HCEC 1CT (cell line): ENCODE results near the gene DVL2.

Experiments
- DNase-seq: peaks from one replicate; pipeline ENCODE4 v3.0.0-alpha.2; 2017

The DVL2 gene

DNA sequence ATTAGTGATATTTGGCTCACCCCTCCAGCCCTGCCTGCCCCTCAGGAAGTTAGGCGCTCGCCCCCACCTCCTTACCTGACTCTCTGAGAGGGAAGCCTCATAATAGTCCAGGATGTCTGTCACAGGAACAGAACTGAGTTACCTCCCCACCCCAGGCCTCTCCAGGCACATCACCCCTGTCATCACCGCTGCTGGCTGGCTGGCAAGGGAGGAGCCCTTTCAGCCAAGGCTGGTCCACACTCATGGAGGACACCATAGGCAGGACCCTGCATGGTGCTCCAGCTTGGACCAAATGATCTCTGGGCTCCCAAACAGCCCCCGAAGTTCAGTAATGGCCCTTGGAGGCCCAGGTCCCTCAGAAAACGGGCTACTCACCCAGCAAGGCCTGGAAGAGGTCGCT, 16.2 kb downstream of the DVL2 start:
- DNase-seq: no peak

GRCh38 chr17:7217113-7217987, 17.0 kb downstream of the DVL2 start:
- peak; percentile 37 for DNase-seq

DNA sequence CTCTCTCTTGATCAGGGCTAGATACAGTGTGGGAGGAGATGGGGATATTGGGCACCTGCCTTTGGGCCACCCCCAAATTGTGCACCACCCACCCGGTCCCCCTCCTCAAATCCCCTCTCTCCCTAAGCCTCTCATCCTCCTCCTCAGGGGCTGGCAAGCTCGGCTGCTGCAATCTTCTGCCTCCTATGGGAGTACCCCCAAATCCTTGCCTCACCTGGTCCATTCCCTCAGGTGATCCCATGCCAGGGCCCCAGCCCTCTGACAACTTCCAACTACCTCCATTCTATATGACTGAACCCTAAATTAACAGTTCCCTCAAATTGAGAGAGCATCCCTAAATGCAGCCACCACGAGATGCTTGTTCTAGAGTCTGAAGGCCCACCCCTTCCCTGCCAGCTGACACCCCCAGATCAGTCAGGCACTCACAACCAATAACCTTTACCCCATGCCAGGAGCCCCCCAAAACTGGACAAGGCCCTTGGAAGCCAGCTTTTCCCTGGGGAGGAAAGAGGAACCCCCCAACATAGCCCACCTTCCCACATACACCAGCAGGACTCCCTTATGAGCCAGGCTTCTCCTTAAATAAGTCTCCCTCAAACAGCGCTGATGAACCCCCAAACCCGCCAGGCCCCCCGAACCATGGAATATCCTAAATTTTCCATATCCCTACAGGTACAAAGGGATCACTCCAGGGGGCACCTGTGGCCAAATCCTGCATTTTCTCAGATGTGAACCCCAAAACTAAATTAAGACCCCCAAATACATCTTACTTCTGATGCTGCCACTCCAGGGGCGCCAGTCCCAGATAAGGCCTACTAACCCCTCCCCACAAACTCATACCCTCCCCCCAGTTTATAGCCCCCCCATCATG, 17.8 kb downstream of the DVL2 start:
- DNase-seq: no peak

GRCh38 chr17:7215652-7216180, 18.6 kb downstream of the DVL2 start:
- DNase-seq: no peak

GRCh38 chr17:7215136-7215638, 19.1 kb downstream of the DVL2 start:
- DNase-seq: no peak

- peak; percentile 90 for DNase-seq
These were observed 19.8 kb downstream of the DVL2 start for GRCh38 chr17:7214300-7215135.

DNA sequence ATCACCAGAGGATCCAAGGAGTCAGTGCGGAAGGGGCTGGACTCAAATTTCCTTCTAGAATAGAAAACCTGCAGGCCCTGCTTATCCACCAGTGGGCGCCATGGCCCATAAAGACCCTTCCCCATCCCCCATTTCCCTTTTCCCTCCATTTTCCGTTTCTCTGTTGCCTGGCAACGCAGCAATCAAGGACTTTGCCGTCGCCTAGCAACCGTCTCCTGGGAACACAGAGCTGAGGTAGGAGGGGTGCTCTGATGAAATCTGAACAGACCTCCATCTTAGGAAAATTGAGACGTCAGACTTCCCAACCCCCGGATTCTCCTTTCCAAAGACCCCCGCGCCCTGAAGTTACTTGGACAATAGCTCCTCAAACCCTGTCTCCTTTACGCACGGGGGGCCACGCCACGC, 20.4 kb downstream of the DVL2 start:
- DNase-seq: peak; percentile 62

DNA sequence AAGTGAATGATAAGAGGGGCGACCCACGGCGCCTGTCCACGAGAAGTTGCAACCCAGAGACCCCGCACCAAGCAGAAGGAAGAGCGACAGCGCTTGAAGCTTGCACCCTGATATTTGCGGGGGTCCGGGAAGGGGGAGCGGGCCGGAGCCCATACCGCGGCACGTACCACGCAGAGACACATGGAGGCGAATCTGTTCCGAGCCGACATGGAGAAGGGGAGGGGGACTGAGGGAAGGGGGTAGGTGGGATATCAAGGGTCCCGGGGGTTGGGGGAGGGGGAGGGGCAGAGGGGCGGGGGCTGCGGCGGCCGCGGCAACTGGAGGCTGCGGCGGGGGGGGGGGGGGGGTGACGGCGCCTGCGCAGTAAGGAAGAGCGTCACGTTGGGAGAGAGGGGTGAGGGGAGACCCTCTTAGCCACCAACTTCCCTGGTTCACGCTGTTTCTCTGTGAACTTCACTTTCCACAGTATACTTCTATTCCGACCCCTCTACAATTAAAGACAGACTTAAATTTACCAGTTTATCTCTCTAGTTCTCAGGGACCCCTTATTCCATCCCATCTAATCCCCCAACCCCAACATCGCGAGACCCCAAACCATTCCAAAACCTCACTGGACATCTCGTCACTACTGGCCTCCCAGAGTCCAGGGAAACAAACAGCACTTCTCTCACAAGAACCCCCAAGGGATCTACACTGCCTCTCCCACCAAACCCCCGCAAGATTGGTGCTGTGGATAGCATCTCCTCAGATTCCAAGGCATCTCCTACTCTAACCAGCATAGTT, 22.6 kb downstream of the DVL2 start:
- DNase-seq: no peak

DNA sequence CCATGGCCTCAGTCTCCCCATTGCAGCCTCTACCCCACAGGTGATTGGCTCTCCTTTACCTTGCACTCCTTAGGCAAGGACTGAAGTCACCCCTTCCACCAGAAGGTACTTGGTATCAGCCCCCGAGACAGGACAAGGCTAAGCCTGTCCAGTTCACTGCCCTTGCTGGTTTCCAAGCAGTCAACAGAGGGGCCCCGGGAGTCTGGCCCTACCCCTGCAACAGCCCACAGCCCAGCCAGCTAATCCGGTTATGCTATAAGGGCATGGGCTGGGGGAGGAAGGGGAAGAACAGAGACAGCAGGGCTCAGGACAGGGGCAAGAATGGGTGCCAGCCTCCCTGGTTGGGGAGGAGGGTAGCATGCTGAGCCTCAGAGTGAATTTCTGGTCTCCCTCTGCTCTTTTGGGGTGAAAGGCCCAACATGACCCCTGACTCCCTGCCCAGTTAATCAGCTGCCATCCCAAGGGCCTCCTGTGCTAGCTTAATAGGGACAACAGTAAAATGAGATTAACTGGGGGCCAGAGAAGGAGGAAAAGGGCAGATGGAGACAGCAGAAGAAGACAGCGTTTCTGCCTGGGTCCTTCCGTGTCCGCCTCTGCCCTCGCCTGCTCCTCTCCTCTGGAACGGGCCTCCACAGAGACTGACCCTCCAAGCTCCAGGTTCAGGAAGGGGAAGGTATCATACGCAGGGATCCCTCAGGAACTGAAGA, 25.4 kb downstream of the DVL2 start:
- DNase-seq: no peak

GRCh38 chr17:7208027-7208571, 26.2 kb downstream of the DVL2 start:
- DNase-seq: no peak

DNA sequence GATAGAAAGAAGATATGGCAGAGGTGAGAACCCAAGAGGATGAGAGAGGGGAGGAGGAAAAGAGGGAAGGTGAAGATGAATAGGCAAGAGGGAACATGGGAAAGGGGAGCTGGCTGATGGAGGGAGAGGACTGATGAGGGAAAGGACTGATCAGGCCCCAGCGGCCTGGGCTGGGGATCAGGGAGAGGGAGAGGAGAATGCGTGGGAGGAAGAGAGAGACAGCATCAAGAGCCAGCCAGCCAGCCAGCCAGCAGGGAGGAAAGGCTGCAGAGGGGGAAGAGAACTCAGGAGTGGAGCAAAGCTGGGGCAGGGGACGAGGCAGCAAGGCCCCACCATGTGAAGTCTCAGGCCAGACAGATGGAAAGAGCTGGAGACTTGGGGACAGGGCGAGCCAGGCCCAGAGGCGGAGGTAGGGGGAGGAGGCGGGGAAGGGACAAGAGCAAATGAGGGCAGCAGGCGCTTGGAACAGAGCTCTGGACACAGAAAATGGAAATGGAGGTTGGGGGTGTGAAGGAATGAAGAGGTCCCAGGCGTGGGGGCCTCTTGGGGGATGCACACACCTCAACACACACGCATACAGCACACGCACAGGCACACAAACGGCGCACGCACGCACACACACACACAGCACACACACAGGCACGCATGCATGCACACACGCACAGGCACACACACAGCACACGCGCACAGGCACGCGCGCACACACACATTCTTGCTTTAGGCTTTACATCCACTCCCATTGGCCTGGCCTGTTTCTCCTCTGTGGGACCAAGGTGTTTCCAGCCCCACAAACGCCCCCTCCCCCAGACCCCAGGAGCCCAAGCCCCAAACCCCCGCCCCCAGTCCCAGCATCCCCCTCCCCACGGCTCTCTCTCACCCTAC, 27.0 kb downstream of the DVL2 start:
- no peak for DNase-seq

GRCh38 chr17:7205561-7205960, 28.8 kb downstream of the DVL2 start:
- no peak for DNase-seq

DNA sequence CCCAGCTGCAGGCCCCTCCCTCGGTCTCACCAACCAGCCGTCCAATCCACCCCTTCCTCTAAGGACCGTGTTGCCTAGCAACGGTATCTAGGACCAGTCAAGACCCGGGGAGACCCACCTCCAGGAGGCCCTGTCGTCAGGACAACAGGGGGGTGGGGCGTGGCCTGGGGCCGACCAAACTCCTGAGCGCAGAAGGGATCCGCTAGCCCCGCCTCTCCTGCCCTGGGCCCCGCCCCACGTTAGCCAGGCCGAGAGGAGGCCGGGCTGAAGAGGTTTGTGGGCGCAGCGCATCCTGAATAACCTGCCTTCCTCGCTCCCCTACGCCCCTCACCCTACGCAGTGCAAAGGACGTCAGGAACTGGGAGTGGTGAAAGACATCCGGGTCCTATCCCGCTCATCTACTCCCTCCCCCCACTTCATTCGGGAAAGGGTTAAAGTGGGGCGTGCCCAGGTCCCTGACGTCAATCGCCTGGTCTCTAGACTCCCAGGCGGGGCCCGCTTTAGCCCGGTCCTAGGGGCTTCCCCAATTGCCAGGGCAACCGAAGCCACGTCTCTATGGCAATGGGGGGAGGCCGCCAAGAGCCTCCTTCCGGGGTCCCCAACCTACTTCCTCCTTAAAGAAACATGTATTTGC, 29.4 kb downstream of the DVL2 start:
- DNase-seq: peak; percentile 43

DNA sequence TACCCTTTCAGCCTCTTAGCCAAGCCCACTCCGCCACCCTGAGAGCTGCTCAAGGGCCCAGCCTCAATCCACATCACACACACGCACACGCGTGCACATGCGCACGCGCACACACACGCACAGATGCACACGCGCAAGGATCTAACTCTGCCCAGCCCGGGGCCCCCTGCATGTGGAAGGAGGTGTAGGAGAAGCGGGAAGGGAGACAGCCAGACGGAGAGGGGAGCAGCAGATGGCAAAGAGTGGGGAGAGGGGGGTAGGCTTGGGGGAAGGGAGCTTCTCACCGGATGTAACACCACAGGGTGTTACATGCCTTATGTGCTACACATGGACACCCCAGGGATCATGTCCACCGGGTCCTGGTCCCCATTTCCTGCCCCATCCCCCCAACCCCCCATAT, 30.0 kb downstream of the DVL2 start:
- DNase-seq: no peak

GRCh38 chr17:7203391-7203790, 30.9 kb downstream of the DVL2 start:
- no peak for DNase-seq

GRCh38 chr17:7196651-7197401, 37.5 kb downstream of the DVL2 start:
- DNase-seq: no peak

GRCh38 chr17:7195971-7196370, 38.3 kb downstream of the DVL2 start:
- DNase-seq: no peak

DNA sequence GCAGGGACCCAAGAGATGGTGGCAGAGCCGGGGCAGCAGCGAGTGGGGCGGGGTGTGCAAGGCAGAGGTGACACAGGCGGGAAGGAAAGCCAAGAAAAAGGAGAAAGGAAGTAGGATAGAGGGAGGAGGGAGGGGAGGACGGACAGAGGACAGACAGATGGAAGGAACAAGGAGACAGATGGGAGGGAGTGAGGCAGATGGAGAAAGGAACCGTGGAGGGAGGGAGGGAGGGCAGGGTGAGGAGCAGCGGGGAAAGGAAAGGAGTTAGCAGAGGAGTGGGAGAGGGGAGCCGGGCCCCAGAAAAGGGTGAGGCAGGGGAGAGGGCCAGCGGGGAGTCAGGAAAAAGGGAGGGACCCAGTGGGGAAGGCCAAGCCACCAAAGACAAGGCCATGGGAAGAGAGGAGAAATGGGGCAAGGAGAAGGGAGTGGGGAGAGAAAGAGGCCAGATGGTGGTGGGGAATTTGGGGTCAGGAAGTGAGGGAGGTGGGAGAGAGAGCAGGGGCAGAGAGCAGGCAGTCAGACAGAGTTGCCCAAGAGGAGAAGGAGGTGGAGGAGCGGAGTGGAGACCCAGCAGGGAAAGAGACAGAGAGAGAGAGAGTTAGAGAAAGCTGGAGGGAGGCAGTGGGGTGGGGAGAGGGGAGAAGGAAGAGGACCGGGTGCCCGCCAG, 41.9 kb downstream of the DVL2 start:
- DNase-seq: no peak
